Jurkat, Clone E6-1 (cell line): ENCODE measurements around the gene CDC42EP3.
A peak's percentile ranks its signal among the peaks of the same experiment; 100 is the strongest.

ENCODE experiments used
- DNase-seq: peaks from one replicate; pipeline ENCODE4 v3.0.0-alpha.2; 2011; ENCODE audit warnings: low read depth, low spot score
- H3K4me3 ChIP-seq: 2 replicates; pipeline ENCODE4 v1.5.1; 2011; ENCODE audit warnings: mild to moderate bottlenecking, low read length, control low read depth, moderate library complexity

The CDC42EP3 gene

GRCh38 chr2:37641582-37642171, 29.8 kb downstream of the CDC42EP3 start:
- no peak for DNase-seq
- no peak overlapping the region for H3K4me3 ChIP-seq

GRCh38 chr2:37639631-37640030, 31.8 kb downstream of the CDC42EP3 start:
- H3K4me3 ChIP-seq = no peak overlapping the region
- no peak for DNase-seq

- no peak overlapping the region for H3K4me3 ChIP-seq
- DNase-seq = no peak
Observed at GRCh38 chr2:37638973-37639372, 32.5 kb downstream of the CDC42EP3 start.

GRCh38 chr2:37637985-37638384, 33.5 kb downstream of the CDC42EP3 start:
- DNase-seq = no peak
- H3K4me3 ChIP-seq = no peak overlapping the region

- no peak overlapping the region for H3K4me3 ChIP-seq
- no peak for DNase-seq
Observed at GRCh38 chr2:37637190-37637860, 34.1 kb downstream of the CDC42EP3 start.

- no peak overlapping the region for H3K4me3 ChIP-seq
- no peak for DNase-seq
Observed at GRCh38 chr2:37636381-37637066, 34.9 kb downstream of the CDC42EP3 start.

GRCh38 chr2:37635504-37636380, 35.7 kb downstream of the CDC42EP3 start:
- H3K4me3 ChIP-seq = no peak overlapping the region
- no peak for DNase-seq

- H3K4me3 ChIP-seq = no peak overlapping the region
- DNase-seq = no peak
Observed at GRCh38 chr2:37634914-37635503, 36.4 kb downstream of the CDC42EP3 start.

- no peak overlapping the region for H3K4me3 ChIP-seq
- no peak for DNase-seq
Observed at GRCh38 chr2:37633845-37634244, 37.6 kb downstream of the CDC42EP3 start.

GRCh38 chr2:37633234-37633633, 38.2 kb downstream of the CDC42EP3 start:
- no peak for DNase-seq
- H3K4me3 ChIP-seq = no peak overlapping the region

GRCh38 chr2:37632310-37632709, 39.1 kb downstream of the CDC42EP3 start:
- DNase-seq = no peak

GRCh38 chr2:37631698-37632097, 39.7 kb downstream of the CDC42EP3 start:
- DNase-seq = no peak
- no peak overlapping the region for H3K4me3 ChIP-seq

More at GRCh38 chr2:37632310-37632709, 39.1 kb downstream of the CDC42EP3 start:
- no peak overlapping the region for H3K4me3 ChIP-seq

GRCh38 chr2:37631292-37631691, 40.1 kb downstream of the CDC42EP3 start:
- no peak overlapping the region for H3K4me3 ChIP-seq
- no peak for DNase-seq

- DNase-seq = no peak
- no peak overlapping the region for H3K4me3 ChIP-seq
Observed at GRCh38 chr2:37630776-37631175, 40.7 kb downstream of the CDC42EP3 start.

- no peak overlapping the region for H3K4me3 ChIP-seq
- DNase-seq = no peak
Observed at GRCh38 chr2:37630301-37630700, 41.1 kb downstream of the CDC42EP3 start.

GRCh38 chr2:37629529-37629928, 41.9 kb downstream of the CDC42EP3 start:
- no peak overlapping the region for H3K4me3 ChIP-seq
- no peak for DNase-seq

- no peak for DNase-seq
- no peak overlapping the region for H3K4me3 ChIP-seq
Observed at GRCh38 chr2:37627710-37628109, 43.7 kb downstream of the CDC42EP3 start.

- no peak overlapping the region for H3K4me3 ChIP-seq
- peak; percentile 91 for DNase-seq
Observed at GRCh38 chr2:37625796-37626571, 45.5 kb downstream of the CDC42EP3 start.
